Measurements from ENCODE around the gene SCUBE1. TPM values are rescaled to one million over a fixed set of nuclear protein-coding genes. Genes with fewer than 3 reads are reported as not detected.

SCUBE1 gene
- total and polyA plus RNA-seq, 2 donors (not counting 3 experiments of a cell fraction or from before 2014, with no cell fraction given): 0.07 TPM; not detected in 1

GRCh38 chr22:43228330-43228729 is 114.8 kb downstream of the SCUBE1 start:
- ChIA-PET POLR2A (no interaction called here), CTCF (interaction anchor here (0.7 to 7.7 kb wide), 14 partner anchors 10 to 607 kb away, joined by 3 to 89 read pairs (median 4); partner anchors contain the start of genes BIK and TTLL12)
- Histone ChIP-seq H3K27ac (ENCODE audit: insufficient read depth, low read depth, low read length) (no peak overlapping the region), H2AFZ (ENCODE audit: low read depth, low read length) (no peak overlapping the region), H3K36me3 (ENCODE audit: control insufficient read depth in 2 of 2, extremely low read depth in 1 of 2, insufficient read depth in 2 of 2, low read length in 2 of 2) (no peaks in the 10 kb centered on the region), H3K4me3 (replicated peaks in 1 of 3; ENCODE audit: insufficient read depth in 1 of 3, low read depth in 1 of 3, low read length in 3 of 3) (no peak overlapping the region), H3K9me1 (replicated peaks; ENCODE audit: control insufficient read depth, extremely low read depth, insufficient read depth, low read length) (no peaks in the 10 kb centered on the region), H3K79me2 (ENCODE audit: control insufficient read depth, insufficient read depth, low read length) (no peaks in the 10 kb centered on the region), H3K4me2 (ENCODE audit: insufficient read depth, low read length) (no peak overlapping the region), H3K9ac (replicated peaks; ENCODE audit: extremely low read depth, insufficient read depth, low read length) (no peak overlapping the region), H3K27me3 (ENCODE audit: control insufficient read depth in 2 of 2, insufficient read depth in 2 of 2, low read length in 2 of 2) (no peaks in the 10 kb centered on the region), H3K4me1 (ENCODE audit: control insufficient read depth, extremely low read depth, insufficient read depth, low read length) (no peaks in the 10 kb centered on the region), H3K9me3 (replicated peaks; ENCODE audit: control insufficient read depth, insufficient read depth, low read length) (no peaks in the 10 kb centered on the region), H4K20me1 (replicated peaks; ENCODE audit: control insufficient read depth, extremely low read depth, insufficient read depth, low read length) (no peaks in the 10 kb centered on the region)
- DNase-seq (ENCODE audit: low read depth, low spot score) (peak; percentile 36), FAIRE-seq (no peak)
- dilution Hi-C loops (cut with MboI; ENCODE audit: extremely low pct_ligation_motif_present, low sequenced_read_pairs) (no loop called here), intact Hi-C loops (cut with micrococcal nuclease) (loop anchor here (1.0 kb wide), 1 partner anchor 41 kb away; the partner anchor contains the start of gene TTLL12)
- TF ChIP-seq JUN (IDR thresholded peaks at IDR 0.05; ENCODE audit: borderline replicate concordance, insufficient read depth, insufficient read length, low read depth): no peak
- TF ChIP-seq GATA2 (IDR thresholded peaks at IDR 0.05; ENCODE audit: insufficient read depth, insufficient read length, low read depth, low read length): no peak
- TF ChIP-seq CTCF (IDR thresholded peaks at IDR 0.05; ENCODE audit: extremely low read depth in 1 of 2, insufficient read depth in 1 of 2, low read depth in 1 of 2, low read length in 2 of 2): peak; percentile 24 to 66
- no TSS peak for BruUV-seq (replicated peaks)

- DNase-seq (ENCODE audit: low read depth, low spot score) (no peak), FAIRE-seq (no peak)
- H3K4me2 ChIP-seq (ENCODE audit: insufficient read depth, low read length): no peak overlapping the region
- no peak overlapping the region for H3K9ac ChIP-seq (replicated peaks; ENCODE audit: extremely low read depth, insufficient read depth, low read length)
- intact Hi-C loops (cut with micrococcal nuclease) (no loop called here), dilution Hi-C loops (cut with MboI; ENCODE audit: extremely low pct_ligation_motif_present, low sequenced_read_pairs) (no loop called here)
- H3K27me3 ChIP-seq (ENCODE audit: control insufficient read depth in 2 of 2, insufficient read depth in 2 of 2, low read length in 2 of 2): no peaks in the 10 kb centered on the region
- CTCF ChIA-PET: interaction anchor here (1.3 to 7.7 kb wide), 8 partner anchors 23 to 448 kb away, joined by 3 to 89 read pairs (median 10); partner anchors contain the start of genes BIK and TTLL12
- H2AFZ ChIP-seq (ENCODE audit: low read depth, low read length): no peak overlapping the region
- no peak overlapping the region for H3K4me3 ChIP-seq (replicated peaks in 1 of 3; ENCODE audit: insufficient read depth in 1 of 3, low read depth in 1 of 3, low read length in 3 of 3)
- no peaks in the 10 kb centered on the region for H3K36me3 ChIP-seq (ENCODE audit: control insufficient read depth in 2 of 2, extremely low read depth in 1 of 2, insufficient read depth in 2 of 2, low read length in 2 of 2)
- no peak overlapping the region for H3K27ac ChIP-seq (ENCODE audit: insufficient read depth, low read depth, low read length)
- POLR2A ChIA-PET: no interaction called here
- H4K20me1 ChIP-seq (replicated peaks; ENCODE audit: control insufficient read depth, extremely low read depth, insufficient read depth, low read length): no peaks in the 10 kb centered on the region
- no peaks in the 10 kb centered on the region for H3K79me2 ChIP-seq (ENCODE audit: control insufficient read depth, insufficient read depth, low read length)
- H3K9me1 ChIP-seq (replicated peaks; ENCODE audit: control insufficient read depth, extremely low read depth, insufficient read depth, low read length): no peaks in the 10 kb centered on the region
- no TSS peak for BruUV-seq (replicated peaks)
- no peaks in the 10 kb centered on the region for H3K4me1 ChIP-seq (ENCODE audit: control insufficient read depth, extremely low read depth, insufficient read depth, low read length)
- no peaks in the 10 kb centered on the region for H3K9me3 ChIP-seq (replicated peaks; ENCODE audit: control insufficient read depth, insufficient read depth, low read length)
- TF ChIP-seq POLR2AphosphoS5 (IDR thresholded peaks at IDR 0.05; ENCODE audit: insufficient read depth, low read depth, low read length) (no peak), MAX (IDR thresholded peaks at IDR 0.05; ENCODE audit: insufficient read depth, insufficient read length) (no peak), EZH2 (IDR thresholded peaks at IDR 0.05; ENCODE audit: borderline replicate concordance, low read depth, low read length, severe bottlenecking) (no peak), CTCF (IDR thresholded peaks at IDR 0.05; ENCODE audit: extremely low read depth in 1 of 2, insufficient read depth in 1 of 2, low read depth in 1 of 2, low read length in 2 of 2) (no peak), JUN (IDR thresholded peaks at IDR 0.05; ENCODE audit: borderline replicate concordance, insufficient read depth, insufficient read length, low read depth) (no peak), POLR2A (IDR thresholded peaks at IDR 0.05; ENCODE audit: low read depth, low read length) (no peak), FOS (IDR thresholded peaks at IDR 0.05; ENCODE audit: borderline replicate concordance, insufficient read depth, low read length) (no peak), MYC (IDR thresholded peaks at IDR 0.05; ENCODE audit: low read depth, low read length) (no peak), GATA2 (IDR thresholded peaks at IDR 0.05; ENCODE audit: insufficient read depth, insufficient read length, low read depth, low read length) (no peak)
Observed at GRCh38 chr22:43227239-43227630, 115.9 kb downstream of the SCUBE1 start.

Data from endothelial cell of umbilical vein (primary cell).